Measurements from ENCODE around the gene STUM. TPM values are rescaled to one million over a fixed set of nuclear protein-coding genes. Genes with fewer than 3 reads are reported as not detected.
"Not testable (repeated sequence)": the region's sequence is repeated elsewhere in the genome, so short reads cannot be mapped to it uniquely, and the experiment has no call there.

Gene STUM
- total RNA-seq, 6 experiments from 2014 or later: 0.06 to 0.68 (median 0.13) TPM; not detected in 2

- Histone ChIP-seq H3K27ac (no peak overlapping the region), H3K9me3 (no peaks in the 10 kb centered on the region), H3K27me3 (no peaks in the 10 kb centered on the region), H3K4me3 (no peak overlapping the region), H3K4me1 (no peaks in the 10 kb centered on the region), H3K36me3 (no peaks in the 10 kb centered on the region)
- 80% methylated on average over 2 of the region's 10 CpGs for WGBS (ENCODE audit: insufficient coverage, low coverage, low lambda C conversion rate, missing lambda C conversion rate)
- ATAC-seq (no peak), DNase-seq (peak in 2 of 3 donors; percentile 37 to 48)
- TF ChIP-seq POLR2A (IDR thresholded peaks at IDR 0.05): no peak
- TF ChIP-seq CTCF (IDR thresholded peaks at IDR 0.05): no peak
- intact Hi-C loops (cut with DNase I): loop anchor here in 1 of 2 donors (5.0 kb wide), 1 partner anchor 189 kb away; no protein-coding TSS in a partner anchor
Measured at GRCh38 chr1:226638001-226638601, 89.5 kb downstream of the STUM start.

GRCh38 chr1:226638608-226639007 is 90.0 kb downstream of the STUM start:
- no peaks in the 10 kb centered on the region for H3K9me3 ChIP-seq
- peak in 2 of 3 donors; percentile 28 to 42 for DNase-seq
- H3K4me3 ChIP-seq: no peak overlapping the region
- TF ChIP-seq CTCF (IDR thresholded peaks at IDR 0.05): no peak
- no peak for TF ChIP-seq POLR2A (IDR thresholded peaks at IDR 0.05)
- intact Hi-C loops (cut with DNase I): loop anchor here in 1 of 2 donors (5.0 kb wide), 1 partner anchor 189 kb away; no protein-coding TSS in a partner anchor
- H3K4me1 ChIP-seq: no peaks in the 10 kb centered on the region
- WGBS (ENCODE audit: insufficient coverage, low coverage, low lambda C conversion rate, missing lambda C conversion rate): 85% methylated on average over 4 of the region's 16 CpGs
- no peak for ATAC-seq
- H3K27ac ChIP-seq: no peak overlapping the region
- H3K36me3 ChIP-seq: no peaks in the 10 kb centered on the region
- no peaks in the 10 kb centered on the region for H3K27me3 ChIP-seq

GRCh38 chr1:226639206-226639605 is 90.6 kb downstream of the STUM start:
- not testable (repeated sequence) for H3K4me3 ChIP-seq, H3K9me3 ChIP-seq, H3K27ac ChIP-seq, H3K4me1 ChIP-seq, ATAC-seq, H3K36me3 ChIP-seq, H3K27me3 ChIP-seq
- WGBS (ENCODE audit: insufficient coverage, low coverage, low lambda C conversion rate, missing lambda C conversion rate): 74% methylated on average over 5 of the region's 8 CpGs
- intact Hi-C loops (cut with DNase I): loop anchor here in 1 of 2 donors (5.0 kb wide), 1 partner anchor 188 kb away; no protein-coding TSS in a partner anchor
- peak in 2 of 3 donors; percentile 28 for DNase-seq

- Histone ChIP-seq H3K27ac (no peak overlapping the region), H3K9me3 (no peaks in the 10 kb centered on the region), H3K4me1 (no peaks in the 10 kb centered on the region), H3K36me3 (no peaks in the 10 kb centered on the region), H3K27me3 (no peaks in the 10 kb centered on the region), H3K4me3 (no peak overlapping the region)
- WGBS (ENCODE audit: insufficient coverage, low coverage, low lambda C conversion rate, missing lambda C conversion rate): 100% methylated on average over 1 of the region's 18 CpGs
- ATAC-seq: no peak
- TF ChIP-seq POLR2A (IDR thresholded peaks at IDR 0.05) (no peak), CTCF (IDR thresholded peaks at IDR 0.05) (no peak)
- intact Hi-C loops (cut with DNase I): loop anchor here (5.0 to 10.0 kb wide), 2 partner anchors 185 to 188 kb away; no protein-coding TSS in a partner anchor
- DNase-seq: peak in 1 of 3 donors; percentile 35
Measured at GRCh38 chr1:226639631-226640061, 91.1 kb downstream of the STUM start.

GRCh38 chr1:226640321-226641136 is 92.0 kb downstream of the STUM start:
- intact Hi-C loops (cut with DNase I): loop anchor here in 1 of 2 donors (10.0 kb wide), 1 partner anchor 184 kb away; no protein-coding TSS in a partner anchor
- Histone ChIP-seq H3K9me3 (no peaks in the 10 kb centered on the region), H3K27ac (no peak overlapping the region), H3K36me3 (no peaks in the 10 kb centered on the region), H3K4me3 (no peak overlapping the region), H3K4me1 (no peaks in the 10 kb centered on the region), H3K27me3 (no peaks in the 10 kb centered on the region)
- ATAC-seq (no peak), DNase-seq (peak in 1 of 3 donors; percentile 32)
- WGBS (ENCODE audit: insufficient coverage, low coverage, low lambda C conversion rate, missing lambda C conversion rate): 64% methylated on average over 9 of the region's 23 CpGs
- no peak for TF ChIP-seq POLR2A (IDR thresholded peaks at IDR 0.05)
- TF ChIP-seq CTCF (IDR thresholded peaks at IDR 0.05): no peak

Measured in right lobe of liver (tissue), 6 donors.